Spleen (tissue), 7 donors: ENCODE data around the gene FSHR.

ENCODE experiments used
- POLR2AphosphoS5 ChIP-seq, 3 donors: sonication (generic); formaldehyde crosslinking; IDR thresholded peaks; one replicate each; pipeline ENCODE4 v1.5.1; 2017; ENCODE audit warnings: antibody characterized with exemption in 3 of 3
- TF ChIP-seq, protein P1 (sequence below), 11 experiments: fragments of 200-600 bp in 7 of 11; fragments of 450-650 bp in 4 of 11; sonication (generic) in 4 of 11; IDR thresholded peaks in 8 of 11; conservative IDR thresholded peaks in 3 of 11; 1 replicate in 7 of 11; 2 replicates in 4 of 11; pipeline versions ENCODE4 v1.4.0 to v1.8.0; 2016 to 2021; ENCODE audit warnings: antibody characterized with exemption in 11 of 11, inconsistent platforms in 4 of 11, mild to moderate bottlenecking in 1 of 11
- donor health status: DM: no; HTN: no; CAD: no; lungs with moderate emphysema.
- donor health status: DM: no; HTN: no; CAD: no.
- donor health status: DM: no; HTN: no; CAD: no.

DNA sequence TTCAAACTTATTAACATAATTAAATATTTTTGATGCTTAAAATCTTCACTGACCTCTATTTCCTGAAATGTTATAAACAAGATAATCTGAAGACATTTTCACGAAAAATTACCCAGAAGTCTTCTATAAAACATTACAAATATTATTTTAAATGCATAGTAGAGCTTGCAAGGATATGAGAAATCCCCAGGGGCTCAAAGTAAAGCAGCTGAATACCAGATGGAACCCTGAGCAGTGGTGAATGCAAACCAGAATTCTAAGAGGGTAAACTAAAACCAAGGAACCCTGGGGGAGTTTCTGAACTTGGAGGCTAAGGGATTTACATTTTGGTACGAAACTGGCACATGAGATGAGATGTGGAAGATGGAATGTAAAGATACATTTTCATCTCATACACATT is 83.6 kb downstream of the FSHR start:
- TF ChIP-seq, protein P1, sequence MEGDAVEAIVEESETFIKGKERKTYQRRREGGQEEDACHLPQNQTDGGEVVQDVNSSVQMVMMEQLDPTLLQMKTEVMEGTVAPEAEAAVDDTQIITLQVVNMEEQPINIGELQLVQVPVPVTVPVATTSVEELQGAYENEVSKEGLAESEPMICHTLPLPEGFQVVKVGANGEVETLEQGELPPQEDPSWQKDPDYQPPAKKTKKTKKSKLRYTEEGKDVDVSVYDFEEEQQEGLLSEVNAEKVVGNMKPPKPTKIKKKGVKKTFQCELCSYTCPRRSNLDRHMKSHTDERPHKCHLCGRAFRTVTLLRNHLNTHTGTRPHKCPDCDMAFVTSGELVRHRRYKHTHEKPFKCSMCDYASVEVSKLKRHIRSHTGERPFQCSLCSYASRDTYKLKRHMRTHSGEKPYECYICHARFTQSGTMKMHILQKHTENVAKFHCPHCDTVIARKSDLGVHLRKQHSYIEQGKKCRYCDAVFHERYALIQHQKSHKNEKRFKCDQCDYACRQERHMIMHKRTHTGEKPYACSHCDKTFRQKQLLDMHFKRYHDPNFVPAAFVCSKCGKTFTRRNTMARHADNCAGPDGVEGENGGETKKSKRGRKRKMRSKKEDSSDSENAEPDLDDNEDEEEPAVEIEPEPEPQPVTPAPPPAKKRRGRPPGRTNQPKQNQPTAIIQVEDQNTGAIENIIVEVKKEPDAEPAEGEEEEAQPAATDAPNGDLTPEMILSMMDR (IDR thresholded peaks at IDR 0.05 in 8 of 11, conservative IDR thresholded peaks at IDR 0.05 in 3 of 11): no peak
- no peak for TF ChIP-seq POLR2AphosphoS5 (IDR thresholded peaks at IDR 0.05)
